G401.6 (cell line): Measurements from ENCODE around the gene AP4M1.
"Not testable (repeated sequence)": the region's sequence is repeated elsewhere in the genome, so short reads cannot be mapped to it uniquely, and the experiment has no call there.

Experiments
- FAIRE-seq: peaks from 2 replicates; lab custom pipeline; 2012; peaks lifted over from hg19 to GRCh38; lab: Jason Lieb, UNC

AP4M1 gene

DNA sequence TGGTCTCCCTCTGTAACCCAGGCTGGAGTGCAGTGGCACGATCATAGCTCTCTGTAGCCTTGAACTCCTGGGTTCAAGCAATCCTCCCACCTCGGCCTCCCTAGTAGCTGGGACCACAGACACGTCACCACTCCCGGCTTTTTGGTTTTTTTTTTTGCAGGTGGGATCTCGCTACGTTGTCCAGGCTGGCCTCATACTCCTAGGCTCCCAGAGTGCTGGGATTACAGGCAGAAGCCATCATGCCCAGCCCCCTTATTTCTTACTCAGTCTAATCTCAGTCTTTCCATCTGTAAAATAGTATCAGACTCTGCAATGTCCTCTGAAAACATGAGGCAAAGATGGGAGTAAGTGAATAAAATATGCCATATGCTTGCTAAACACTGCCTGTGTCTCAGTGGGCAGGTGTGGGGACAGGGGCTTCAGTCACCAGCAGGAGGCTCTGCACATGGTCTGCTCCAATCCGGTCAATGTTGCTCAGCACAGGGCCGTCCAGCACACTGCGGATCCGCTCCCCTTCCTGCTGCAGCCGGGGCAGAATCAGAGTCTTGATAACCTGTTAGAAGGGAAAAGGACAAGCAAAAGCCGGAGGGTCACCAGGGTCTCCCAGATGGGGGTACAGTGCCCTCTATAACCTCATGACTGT lies 8.2 kb downstream of the AP4M1 start:
- FAIRE-seq: no peak

DNA sequence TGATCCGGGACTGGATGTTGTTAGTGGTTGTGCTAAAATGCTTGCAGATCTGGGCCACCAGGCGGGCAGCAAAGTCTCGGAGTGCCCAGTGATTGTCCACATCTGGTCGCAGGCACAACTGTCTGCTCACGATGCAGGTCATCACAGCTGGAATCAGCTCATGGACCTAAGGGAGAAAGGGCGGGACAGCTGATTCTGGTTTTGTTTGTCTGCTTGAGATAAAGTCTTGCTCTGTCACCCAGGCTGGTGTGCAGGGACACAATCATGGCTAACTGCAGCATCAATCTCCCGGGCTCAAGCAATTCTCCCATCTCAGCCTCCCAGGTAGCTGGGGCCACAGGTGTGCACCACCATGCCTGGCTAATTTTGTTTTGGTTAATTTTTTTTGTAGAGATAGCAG lies 9.7 kb downstream of the AP4M1 start:
- FAIRE-seq: no peak

DNA sequence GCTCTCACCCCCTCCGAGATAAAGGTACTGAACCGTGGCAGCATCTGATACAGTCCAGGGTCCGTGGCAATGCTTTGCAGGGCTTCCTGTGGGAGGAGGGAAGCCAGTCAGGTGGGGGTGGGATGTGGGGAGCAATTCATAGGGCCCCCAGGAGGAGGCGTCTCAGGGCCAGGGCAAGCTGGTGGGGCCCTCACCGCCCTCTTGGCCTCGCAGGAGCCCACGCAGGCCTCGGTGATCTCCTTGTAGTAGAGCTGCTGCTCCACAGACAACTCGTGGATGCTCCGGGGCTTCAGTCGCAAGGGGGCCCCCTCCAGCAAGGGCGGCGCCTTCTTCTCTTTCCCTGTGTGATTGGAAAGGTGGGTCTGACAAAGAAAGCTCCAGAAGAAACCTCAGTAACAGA lies 10.5 kb downstream of the AP4M1 start:
- no peak for FAIRE-seq

DNA sequence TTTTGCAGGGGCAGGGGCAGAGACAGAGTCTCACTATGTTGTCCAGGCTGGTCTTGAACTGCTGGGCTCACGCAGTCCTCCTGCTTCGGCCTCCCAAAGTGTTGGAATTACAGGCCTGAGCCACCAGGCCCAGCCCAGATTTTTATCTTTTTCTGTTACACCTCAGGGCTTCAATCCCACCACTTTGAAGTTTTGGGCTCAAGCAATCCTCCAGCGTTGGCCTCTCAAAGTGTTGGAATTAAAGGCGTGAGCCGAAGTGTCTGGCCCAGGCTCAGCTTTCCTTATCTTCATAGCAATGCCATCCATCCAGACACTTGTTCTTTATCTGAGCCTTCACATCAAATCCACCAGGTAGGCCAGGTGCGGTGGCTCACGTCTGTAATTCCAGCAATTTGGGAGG lies 13.6 kb downstream of the AP4M1 start:
- no peak for FAIRE-seq

DNA sequence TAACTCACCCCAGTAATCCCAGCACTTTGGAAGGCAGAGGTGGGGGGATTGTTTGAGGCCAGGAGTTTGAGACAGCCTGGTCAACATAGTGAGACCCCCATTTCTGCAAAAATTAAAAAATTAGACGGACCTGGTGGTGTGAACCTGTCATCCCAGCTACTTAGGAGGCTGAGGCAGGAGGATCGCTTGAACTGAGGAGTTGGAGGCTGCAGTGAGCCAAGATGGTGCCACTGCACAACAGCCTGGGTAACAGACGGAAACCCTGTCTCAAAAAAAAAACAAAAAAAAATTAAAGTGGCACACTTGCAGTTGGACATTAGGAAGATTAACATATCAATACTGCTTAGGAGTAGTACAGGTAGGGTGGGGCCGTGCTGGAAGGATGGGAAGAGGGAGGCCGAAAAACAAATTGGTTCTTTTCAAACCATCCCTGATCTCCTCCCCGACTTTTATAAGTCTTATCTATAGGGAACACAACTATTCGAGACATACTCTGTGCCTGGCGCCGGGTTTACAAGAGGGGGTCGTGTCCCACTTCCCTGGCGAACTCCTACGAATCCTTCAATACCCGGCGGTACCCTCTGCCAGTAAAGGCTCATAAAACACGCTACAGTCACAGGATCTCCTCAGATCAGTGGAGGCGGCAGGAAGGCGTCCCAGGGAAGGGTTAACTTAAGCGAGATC lies 17.1 kb downstream of the AP4M1 start:
- FAIRE-seq: no peak

DNA sequence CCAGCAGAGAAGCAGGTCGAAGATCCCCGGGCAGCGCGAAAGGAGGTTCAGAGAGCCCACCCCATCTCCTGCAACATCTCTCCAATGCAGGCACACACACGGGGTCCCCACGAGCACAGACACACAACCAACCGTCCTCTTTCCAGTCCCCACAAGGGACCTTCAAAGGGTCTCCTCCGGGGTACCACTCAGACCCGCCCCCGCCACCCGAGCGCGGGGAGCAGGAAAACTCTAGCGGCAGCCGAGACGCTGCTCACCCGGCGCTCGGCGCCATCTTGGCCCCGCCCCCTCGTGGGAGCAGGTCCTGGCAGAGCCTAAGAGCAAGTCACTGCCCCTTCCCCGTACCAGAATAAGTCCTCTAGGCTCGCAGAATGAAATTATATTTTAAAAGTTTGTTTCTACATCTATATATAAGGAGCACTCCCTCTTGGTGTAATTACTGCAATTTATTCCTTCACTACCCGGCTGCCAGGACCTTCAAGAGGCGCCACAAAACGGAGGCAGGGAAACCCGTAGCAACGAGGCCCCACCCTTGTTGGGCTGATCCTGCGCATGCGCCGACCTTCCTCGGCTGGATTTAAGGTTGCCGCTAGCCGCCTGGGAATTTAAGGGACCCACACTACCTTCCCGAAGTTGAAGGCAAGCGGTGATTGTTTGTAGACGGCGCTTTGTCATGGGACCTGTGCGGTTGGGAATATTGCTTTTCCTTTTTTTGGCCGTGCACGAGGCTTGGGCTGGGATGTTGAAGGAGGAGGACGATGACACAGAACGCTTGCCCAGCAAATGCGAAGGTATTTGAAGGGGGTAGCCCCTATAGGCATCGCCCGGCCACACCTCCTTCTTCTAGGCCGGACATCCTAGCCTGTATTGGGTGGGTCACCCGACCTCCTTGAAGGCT lies 17.9 kb downstream of the AP4M1 start, which contains the start of the genes CNPY4 and TAF6:
Gene CNPY4, plus strand, starts transcription at position 563 of the 898 bp plus-strand sequence. Its CDS starts 111 bp downstream, at position 674.
Gene TAF6, minus strand, starts transcription at position 287 of the 898 bp plus-strand sequence. CDS start 5,149 bp downstream, outside the sequence.
- peak; percentile 63 for FAIRE-seq

DNA sequence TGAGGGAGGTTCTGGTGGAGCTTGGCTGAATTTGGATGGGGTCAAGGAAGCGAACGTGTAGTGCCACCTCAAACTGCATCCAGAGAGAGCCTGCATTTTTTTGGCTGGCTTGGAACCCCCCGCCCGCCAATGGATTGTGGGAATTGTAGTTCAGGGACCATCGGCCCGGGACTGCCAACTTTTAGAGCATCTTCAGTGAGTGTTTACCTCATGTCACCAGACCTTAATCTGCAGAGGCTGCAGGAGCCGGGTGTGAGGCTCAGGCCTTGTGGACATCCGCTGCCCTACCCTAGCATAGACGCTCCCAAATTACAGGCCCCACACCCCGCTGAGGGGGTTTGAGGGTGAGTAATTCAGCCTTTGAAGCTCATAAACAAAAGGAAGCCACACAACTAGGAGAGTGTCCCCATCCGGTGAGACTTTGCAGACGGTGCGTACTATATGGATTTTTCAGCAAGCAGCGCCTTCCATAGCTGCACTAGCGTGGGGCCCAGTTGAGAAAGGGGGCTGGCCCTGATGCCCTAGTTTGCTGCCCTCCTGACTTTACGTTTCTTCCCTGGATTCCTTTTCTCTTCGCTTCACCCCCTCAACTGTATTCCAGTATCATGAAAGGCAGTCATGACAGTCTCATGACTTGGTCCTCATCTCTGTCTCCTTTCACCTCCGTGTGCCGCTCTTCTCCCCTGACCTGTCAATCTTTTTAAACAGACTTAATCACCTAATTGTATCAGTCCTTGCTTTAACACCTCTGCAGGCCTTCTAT lies 18.7 kb downstream of the AP4M1 start:
- FAIRE-seq: no peak

DNA sequence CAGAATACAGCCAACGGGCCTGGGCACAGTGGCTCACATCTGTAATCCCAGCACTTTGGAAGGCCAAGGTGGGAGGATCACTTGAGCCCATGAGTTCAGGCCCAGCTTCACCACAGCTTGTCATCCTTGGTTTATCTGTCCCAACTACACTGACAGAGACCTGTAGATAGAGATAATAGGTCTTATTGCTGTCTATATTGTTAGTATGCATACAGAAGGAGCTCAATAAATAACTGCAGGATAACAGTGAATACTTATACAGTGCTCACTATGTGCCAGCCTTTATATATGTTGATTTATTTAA lies 19.2 kb downstream of the AP4M1 start:
- no peak for FAIRE-seq

DNA sequence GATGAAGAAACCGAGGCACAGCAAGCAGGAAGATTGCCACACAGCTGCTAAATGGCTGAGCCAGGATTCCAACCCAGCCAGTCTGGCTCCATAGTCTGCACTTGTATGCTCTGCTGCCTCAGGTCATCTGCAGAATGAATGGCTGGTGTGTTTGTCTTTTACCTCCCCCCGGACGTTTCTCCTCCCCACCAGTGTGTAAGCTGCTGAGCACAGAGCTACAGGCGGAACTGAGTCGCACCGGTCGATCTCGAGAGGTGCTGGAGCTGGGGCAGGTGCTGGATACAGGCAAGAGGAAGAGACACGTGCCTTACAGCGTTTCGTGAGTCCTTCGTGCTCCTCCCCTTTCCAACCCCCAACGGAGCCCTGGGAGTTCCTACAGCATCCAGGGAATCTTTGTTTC lies 20.6 kb downstream of the AP4M1 start:
- no peak for FAIRE-seq

DNA sequence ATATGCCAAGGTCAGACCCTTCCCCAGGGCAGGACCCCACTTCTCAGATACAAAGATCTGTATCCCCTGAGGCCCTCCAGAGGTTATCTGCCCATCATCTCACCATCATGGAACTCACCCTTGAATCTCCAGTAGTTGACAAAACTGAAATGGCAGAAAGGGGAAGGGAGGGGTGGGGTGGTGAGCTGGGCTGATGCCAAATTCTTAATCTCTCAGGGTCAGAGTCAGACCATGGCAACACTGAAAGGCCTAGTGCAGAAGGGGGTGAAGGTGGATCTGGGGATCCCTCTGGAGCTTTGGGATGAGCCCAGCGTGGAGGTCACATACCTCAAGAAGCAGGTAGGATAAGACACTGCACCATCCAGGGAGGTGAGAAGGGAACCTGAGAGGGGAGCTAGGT lies 21.1 kb downstream of the AP4M1 start:
- no peak for FAIRE-seq

DNA sequence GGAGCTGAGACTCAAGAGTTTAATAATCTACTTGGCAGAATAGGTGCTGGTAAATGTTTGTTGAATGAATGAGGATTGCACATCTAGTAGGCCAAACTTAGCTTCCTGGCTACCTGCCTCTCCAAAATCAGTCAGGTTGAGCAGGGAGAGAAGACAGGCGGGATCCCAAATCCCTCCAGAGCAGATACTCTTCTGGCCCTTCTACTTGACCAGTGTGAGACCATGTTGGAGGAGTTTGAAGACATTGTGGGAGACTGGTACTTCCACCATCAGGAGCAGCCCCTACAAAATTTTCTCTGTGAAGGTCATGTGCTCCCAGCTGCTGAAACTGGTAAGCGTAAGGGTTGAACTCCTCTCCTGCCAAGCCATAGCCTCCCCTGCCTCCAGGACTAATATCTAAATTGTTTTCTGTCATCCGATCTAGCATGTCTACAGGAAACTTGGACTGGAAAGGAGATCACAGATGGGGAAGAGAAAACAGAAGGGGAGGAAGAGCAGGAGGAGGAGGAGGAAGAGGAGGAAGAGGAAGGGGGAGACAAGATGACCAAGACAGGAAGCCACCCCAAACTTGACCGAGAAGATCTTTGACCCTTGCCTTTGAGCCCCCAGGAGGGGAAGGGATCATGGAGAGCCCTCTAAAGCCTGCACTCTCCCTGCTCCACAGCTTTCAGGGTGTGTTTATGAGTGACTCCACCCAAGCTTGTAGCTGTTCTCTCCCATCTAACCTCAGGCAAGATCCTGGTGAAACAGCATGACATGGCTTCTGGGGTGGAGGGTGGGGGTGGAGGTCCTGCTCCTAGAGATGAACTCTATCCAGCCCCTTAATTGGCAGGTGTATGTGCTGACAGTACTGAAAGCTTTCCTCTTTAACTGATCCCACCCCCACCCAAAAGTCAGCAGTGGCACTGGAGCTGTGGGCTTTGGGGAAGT lies 23.1 kb downstream of the AP4M1 start:
- no peak for FAIRE-seq

DNA sequence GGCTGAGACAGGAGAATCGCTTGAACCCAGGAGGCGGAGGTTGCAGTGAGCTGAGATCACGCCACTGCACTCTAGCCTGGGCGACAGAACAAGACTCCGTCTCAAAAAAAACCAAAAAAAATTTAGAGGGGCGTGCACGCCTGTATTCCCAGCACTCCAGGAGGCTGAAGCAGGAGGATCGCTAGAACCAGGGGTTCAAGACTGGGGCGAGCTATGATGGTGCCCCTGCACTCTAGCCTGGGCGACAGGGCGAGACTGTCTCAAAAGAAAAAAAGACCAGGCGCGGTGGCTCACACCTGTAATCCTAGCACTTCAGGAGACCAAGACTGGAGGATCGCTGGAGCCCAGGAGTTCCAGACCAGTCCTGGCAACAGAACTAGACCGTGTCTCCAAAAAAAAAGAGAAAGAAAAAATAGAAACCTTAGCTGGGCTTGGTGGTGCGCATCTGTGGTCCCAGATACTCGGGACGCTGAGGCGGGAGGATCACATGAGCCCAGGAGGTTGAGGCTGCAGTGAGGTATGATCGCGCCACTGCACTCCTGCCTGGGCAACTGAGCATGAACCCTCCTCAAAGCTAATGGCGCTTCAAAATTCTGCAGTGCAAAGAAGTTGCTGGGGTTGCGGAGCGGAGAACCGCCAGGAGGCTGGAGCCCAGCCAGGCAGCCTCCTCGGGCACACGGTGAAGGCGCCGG lies 24.9 kb downstream of the AP4M1 start:
- no peak for FAIRE-seq

DNA sequence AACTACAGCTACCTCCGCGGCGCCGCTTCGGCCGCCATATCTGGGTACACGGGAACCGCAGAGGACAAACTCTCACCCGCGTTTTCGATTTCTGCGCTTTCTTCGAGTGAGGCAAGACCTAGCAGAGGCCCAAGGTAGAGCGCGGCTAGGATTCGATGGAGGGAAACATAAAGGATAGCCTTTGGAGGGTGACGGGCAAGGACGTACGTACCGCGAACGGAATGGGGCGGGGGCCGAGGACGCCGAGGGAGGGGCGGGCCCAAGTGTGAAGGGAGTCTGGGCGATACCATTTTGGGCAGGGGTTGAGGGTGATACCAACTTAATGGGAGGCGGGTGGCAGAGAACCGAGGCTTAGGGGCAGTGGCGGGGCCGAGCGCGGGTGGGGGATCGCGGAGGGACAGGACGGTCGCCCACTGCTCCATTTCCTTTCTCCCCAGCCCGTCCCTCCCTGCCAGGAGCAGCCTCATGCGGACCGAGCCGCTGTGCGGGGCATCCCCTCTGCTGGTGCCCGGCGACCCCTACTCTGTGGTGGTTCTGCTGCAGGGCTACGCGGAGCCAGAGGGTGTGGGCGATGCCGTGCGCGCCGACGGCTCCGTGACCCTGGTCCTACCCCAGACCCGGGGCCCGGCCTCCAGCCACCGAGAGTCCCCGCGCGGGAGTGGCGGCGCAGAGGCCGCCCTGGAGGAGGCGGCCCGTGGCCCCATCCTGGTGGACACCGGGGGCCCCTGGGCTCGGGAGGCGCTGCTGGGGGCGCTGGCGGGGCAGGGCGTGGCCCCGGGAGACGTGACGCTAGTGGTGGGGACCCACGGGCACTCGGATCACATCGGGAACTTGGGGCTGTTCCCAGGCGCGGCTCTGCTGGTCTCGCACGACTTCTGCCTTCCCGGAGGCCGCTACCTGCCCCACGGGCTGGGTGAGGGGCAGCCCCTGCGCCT lies 25.8 kb downstream of the AP4M1 start, which contains the start of gene MBLAC1:
Gene MBLAC1, plus strand, starts transcription at position 37 of the 935 bp plus-strand sequence. Its CDS starts 429 bp downstream, at position 466.
- peak; percentile 55 for FAIRE-seq

DNA sequence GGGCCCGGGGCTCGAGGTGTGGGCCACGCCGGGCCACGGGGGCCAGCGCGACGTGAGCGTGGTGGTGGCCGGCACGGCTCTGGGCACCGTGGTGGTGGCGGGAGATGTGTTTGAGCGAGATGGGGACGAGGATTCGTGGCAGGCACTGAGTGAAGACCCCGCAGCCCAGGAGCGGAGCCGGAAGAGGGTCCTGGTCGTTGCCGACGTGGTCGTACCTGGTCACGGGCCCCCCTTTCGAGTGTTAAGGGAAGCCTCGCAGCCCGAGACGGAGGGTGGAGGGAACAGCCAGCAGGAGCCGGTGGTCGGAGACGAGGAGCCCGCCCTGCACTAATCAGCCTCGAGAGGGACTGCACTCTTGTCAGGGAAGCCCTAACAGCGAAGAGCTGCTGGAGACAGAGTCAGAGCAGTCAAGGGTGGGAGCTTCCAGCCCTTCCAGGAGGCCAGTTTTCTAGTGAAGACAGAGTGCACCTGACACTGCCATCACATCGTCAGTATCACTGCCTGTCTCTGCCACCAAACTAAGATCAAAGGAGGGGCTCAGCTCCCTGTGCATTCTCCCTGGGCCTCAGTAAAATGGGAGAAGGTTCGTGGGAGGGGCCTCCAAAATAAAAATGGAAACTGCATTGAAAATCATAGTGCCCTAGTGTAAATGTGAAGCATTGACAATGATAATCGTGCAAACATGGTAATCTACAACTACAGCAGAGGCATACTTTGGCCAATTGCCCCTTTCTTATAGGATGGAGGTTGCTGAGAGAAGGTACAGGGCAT lies 26.6 kb downstream of the AP4M1 start:
- FAIRE-seq: no peak

DNA sequence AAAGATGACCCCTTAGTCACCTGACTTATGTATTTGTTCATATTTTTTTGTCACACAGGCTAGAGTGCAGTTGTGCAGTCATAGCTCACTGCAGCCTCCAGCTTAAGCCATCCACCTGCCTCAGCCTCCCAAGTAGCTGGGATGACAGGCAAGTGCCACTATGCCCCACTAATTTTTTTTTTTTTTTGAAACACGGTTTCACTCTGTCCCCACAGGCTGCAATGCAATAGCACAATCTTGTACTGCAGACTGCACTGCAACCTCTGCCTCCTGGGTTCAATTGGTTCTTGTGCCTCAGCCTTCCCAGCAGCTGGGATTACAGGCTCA lies 27.2 kb downstream of the AP4M1 start:
- no peak for FAIRE-seq

DNA sequence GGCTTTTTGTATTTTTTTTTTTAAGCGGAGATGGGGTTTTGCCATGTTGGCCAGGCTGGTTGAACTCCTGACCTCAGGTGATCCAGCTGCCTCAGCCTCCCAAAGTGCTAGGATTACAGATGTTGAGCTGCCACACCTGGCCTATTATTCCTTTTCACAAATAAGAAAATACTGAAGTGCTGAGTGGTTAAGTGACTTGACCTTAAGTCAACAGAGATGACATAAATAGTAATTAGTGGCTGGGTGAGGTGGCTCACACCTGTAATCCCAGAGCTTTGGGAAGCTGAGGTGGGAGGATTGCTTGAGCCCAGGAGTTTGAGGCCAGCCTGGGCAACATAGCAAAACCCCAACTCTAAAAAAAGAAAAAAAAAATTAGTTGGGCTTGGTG lies 28.8 kb downstream of the AP4M1 start:
- not testable (repeated sequence) for FAIRE-seq

DNA sequence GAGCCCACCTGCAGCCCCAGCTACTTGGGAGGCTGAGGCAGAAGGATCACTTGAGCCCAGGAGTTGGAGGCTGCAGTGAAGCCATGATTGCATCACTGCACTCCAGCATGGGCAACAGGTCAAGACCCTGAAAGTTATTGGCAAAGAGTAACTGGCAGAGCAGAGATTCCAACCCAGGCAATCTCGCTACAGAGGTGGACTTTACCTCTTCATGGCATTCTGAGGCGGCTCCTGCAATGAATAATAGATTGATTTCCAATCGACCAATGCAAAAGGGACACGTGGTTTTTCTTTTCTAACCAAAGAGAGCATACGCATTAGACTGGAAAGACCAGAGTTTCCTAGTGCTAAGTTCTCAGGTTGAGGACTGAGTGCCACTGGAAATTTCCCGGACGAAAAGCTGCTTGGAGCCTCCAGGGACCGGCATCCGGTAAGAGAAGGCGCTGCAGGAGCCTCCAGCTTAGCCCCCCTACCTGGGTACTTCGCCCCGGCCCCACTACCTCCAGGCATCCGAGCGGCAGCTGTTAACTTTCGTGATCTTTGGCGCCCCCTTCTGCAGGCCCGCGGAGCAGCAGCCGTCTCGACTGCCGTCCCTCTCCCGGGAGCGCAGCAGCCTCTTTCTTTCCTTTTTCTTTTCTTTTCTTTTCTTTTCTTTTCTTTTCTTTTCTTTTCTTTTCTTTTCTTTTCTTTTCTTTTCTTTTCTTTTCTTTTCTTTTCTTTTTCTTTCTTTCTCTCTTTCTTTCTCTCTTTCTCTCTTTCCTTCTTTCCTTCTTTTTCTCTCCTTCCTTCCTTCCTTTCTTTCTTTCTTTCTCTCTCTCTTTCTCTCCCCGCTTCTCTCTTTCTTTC lies 29.4 kb downstream of the AP4M1 start:
- FAIRE-seq: peak; percentile 52

DNA sequence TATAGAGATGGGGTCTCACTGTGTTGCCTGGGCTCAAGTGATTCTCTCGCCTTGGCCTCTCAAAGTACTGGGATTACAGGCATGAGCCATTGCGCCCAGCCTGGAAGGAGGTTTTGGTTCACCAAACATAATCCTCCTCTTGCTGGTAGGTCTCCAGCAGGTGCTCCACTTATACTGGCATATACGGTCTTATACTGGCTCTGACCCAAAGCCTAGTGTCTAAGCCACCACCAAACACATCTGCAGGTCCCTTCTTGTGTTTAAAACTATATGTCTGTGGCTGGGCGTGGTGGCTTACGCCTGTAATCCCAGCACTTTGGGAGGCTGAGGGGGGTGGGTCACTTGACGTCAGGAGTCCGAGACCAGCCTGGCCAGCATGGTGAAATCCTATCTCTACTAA lies 30.7 kb downstream of the AP4M1 start:
- no peak for FAIRE-seq
